Measurements from ENCODE around the gene EPC2. TPM values are rescaled to one million over a fixed set of nuclear protein-coding genes. Genes with fewer than 3 reads are reported as not detected.

Gene EPC2
- total RNA-seq, 4 donors from 2014 or later: 13.1 to 21.8 (median 14.6) TPM

GRCh38 chr2:148794558-148794957 lies 150.0 kb downstream of the EPC2 start:
- ATAC-seq: no peak
- Histone ChIP-seq H3K9me3 (no peaks in the 10 kb centered on the region), H3K27me3 (no peaks in the 10 kb centered on the region), H3K27ac (no peak overlapping the region), H3K4me3 (no peak overlapping the region), H3K36me3 (no peaks in the 10 kb centered on the region), H3K4me1 (no peaks in the 10 kb centered on the region)
- TF ChIP-seq POLR2A (IDR thresholded peaks at IDR 0.05) (no peak), CTCF (IDR thresholded peaks at IDR 0.05 in 4 of 5, conservative IDR thresholded peaks at IDR 0.05 in 1 of 5) (no peak)
- no peak for DNase-seq
- in situ Hi-C loops (cut with MboI; ENCODE audit: low sequenced_read_pairs in 4 of 4): no loop called here
- intact Hi-C loops (cut with DNase I; ENCODE audit: low total_unique reads): no loop called here

DNA sequence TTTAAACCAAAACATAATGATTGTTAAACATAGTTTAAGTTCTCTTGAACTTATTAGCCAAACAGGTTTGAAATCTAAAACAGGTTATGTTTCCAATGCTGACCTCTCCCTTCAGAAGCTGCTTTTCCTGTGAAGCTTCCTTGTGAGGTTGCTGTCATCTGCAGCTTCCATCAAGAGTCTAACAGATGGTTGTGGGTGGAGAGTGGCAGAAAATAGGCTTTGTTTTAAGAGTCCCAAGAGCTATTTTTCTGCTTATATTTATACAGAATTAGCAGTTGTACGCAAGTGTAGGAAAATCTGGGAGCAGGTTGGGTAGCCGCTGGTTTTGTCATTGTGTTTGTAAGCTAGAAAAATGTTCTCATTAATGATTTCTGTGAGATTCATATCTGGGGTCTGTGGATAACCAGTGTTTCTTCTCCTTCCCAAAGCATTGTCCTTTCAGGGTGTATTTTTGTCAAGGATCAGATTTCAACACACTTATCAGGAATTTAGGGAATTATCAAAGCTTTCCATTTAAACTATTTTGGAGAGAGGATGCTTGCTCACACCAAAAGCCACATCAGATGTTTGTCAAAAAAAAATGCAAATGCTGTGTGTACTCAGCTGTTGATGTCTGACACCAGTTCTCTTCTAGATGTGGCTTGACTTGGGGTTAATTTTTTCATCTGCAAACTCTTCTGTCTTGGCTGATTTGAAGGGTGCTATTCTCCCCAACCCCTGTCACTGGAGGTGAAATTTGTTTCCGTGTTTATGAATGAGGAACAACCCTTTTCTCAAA lies 152.4 kb downstream of the EPC2 start:
- intact Hi-C loops (cut with DNase I; ENCODE audit: low total_unique reads) (no loop called here), in situ Hi-C loops (cut with MboI; ENCODE audit: low sequenced_read_pairs in 4 of 4) (no loop called here)
- Histone ChIP-seq H3K4me3 (no peak overlapping the region), H3K27me3 (no peaks in the 10 kb centered on the region), H3K27ac (no peak overlapping the region), H3K9me3 (no peaks in the 10 kb centered on the region), H3K36me3 (no peaks in the 10 kb centered on the region), H3K4me1 (no peaks in the 10 kb centered on the region)
- DNase-seq (no peak), ATAC-seq (no peak)
- no peak for TF ChIP-seq CTCF (IDR thresholded peaks at IDR 0.05 in 4 of 5, conservative IDR thresholded peaks at IDR 0.05 in 1 of 5)
- no peak for TF ChIP-seq POLR2A (IDR thresholded peaks at IDR 0.05)

DNA sequence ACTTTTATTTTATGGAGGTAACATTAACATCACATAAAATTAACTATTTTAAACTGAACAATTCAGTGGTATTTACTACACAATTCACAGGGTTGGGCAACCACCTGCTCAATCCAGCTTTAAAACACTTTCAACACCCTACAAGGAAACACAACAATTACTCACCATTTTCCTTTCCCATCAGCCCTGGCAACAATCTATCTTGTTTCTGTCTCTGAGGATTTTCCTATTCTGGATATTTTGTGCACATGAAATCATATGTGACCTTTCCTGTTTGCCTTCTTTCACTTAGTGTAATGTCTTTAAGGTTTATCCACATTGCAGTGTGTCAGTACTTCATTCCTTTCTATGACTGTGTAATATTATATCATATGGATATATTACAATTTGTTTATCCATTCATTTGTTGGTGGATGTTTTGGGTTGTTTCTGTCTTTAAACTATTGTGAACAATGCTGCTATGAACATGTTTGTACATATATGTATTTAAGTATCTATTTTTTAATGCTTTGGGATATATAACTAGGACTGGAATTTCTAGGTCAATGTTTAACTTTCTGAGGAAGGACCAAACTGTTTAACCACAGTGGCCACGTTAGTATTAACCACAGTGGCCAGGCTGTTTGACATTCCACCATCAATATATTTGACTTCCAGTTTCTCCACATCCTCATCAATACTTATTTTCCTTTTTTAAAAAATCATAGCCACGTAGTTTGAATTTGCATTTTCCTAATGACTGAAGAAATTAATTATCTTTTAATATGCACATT lies 158.1 kb downstream of the EPC2 start:
- TF ChIP-seq POLR2A (IDR thresholded peaks at IDR 0.05) (no peak), CTCF (IDR thresholded peaks at IDR 0.05 in 4 of 5, conservative IDR thresholded peaks at IDR 0.05 in 1 of 5) (no peak)
- ATAC-seq (no peak), DNase-seq (no peak)
- intact Hi-C loops (cut with DNase I; ENCODE audit: low total_unique reads): no loop called here
- in situ Hi-C loops (cut with MboI; ENCODE audit: low sequenced_read_pairs in 4 of 4): no loop called here
- no peaks in the 10 kb centered on the region for H3K36me3 ChIP-seq
- H3K27me3 ChIP-seq: no peaks in the 10 kb centered on the region
- no peaks in the 10 kb centered on the region for H3K9me3 ChIP-seq
- H3K4me1 ChIP-seq: no peaks in the 10 kb centered on the region
- H3K4me3 ChIP-seq: no peak overlapping the region
- no peak overlapping the region for H3K27ac ChIP-seq

- H3K27me3 ChIP-seq: no peaks in the 10 kb centered on the region
- no peaks in the 10 kb centered on the region for H3K9me3 ChIP-seq
- peaks cover 0 to under 1% of the 10 kb centered on the region in 2 donors for H3K4me1 ChIP-seq
- intact Hi-C loops (cut with DNase I; ENCODE audit: low total_unique reads): no loop called here
- ATAC-seq (no peak), DNase-seq (no peak)
- no peaks in the 10 kb centered on the region for H3K36me3 ChIP-seq
- H3K27ac ChIP-seq: no peak overlapping the region
- in situ Hi-C loops (cut with MboI; ENCODE audit: low sequenced_read_pairs in 4 of 4): no loop called here
- H3K4me3 ChIP-seq: no peak overlapping the region
- TF ChIP-seq CTCF (IDR thresholded peaks at IDR 0.05 in 4 of 5, conservative IDR thresholded peaks at IDR 0.05 in 1 of 5) (no peak), POLR2A (IDR thresholded peaks at IDR 0.05) (no peak)
These were observed 165.5 kb downstream of the EPC2 start for GRCh38 chr2:148810081-148810480.
